Gastroesophageal sphincter (tissue), 4 donors: ENCODE results near the gene WSCD2. TPM values are rescaled to one million over a fixed set of nuclear protein-coding genes. Genes with fewer than 3 reads are reported as not detected.

ENCODE experiments used
- ATAC-seq: fragments of 150-250 bp; one replicate; pipeline ENCODE4 v1.9.1; 2016; ENCODE audit warnings: mild to moderate bottlenecking, moderate library complexity
- H3K27ac ChIP-seq, 4 donors: fragments of 200-600 bp; sonication (generic) in 3 of 4; 1 replicate in 3 of 4; 2 replicates in 1 of 4; pipeline ENCODE4 v1.5.1; 2016 to 2019
- H3K27me3 ChIP-seq: fragments of 200-600 bp; sonication (generic); one replicate; pipeline ENCODE4 v1.5.1; 2019
- H3K36me3 ChIP-seq, 2 donors: fragments of 200-600 bp; sonication (generic); one replicate each; pipeline ENCODE4 v1.5.1; 2019; ENCODE audit warnings: control low read depth in 1 of 2
- H3K4me1 ChIP-seq, 3 donors: fragments of 200-600 bp; sonication (generic); 1 replicate in 2 of 3; 2 replicates in 1 of 3; pipeline ENCODE4 v1.5.1; 2016 to 2019; ENCODE audit warnings: control low read depth in 2 of 3
- H3K4me3 ChIP-seq, 2 donors: fragments of 200-600 bp; sonication (generic); one replicate each; pipeline ENCODE4 v1.5.1; 2019; ENCODE audit warnings: mild to moderate bottlenecking in 1 of 2, moderate library complexity in 1 of 2
- H3K9me3 ChIP-seq, 3 donors: fragments of 200-600 bp; sonication (generic); one replicate each; pipeline ENCODE4 v1.5.1; 2017 to 2019; ENCODE audit warnings: control low read depth in 2 of 3
- EP300 ChIP-seq: sonication (generic); formaldehyde crosslinking; IDR thresholded peaks from one replicate; pipeline ENCODE4 v1.6.1; 2017; ENCODE audit warnings: antibody characterized with exemption, mild to moderate bottlenecking
- POLR2A ChIP-seq, 2 donors: fragments of 450-650 bp; IDR thresholded peaks; one replicate each; pipeline ENCODE4 v1.6.1; 2017; ENCODE audit warnings: antibody characterized with exemption in 2 of 2, mild to moderate bottlenecking in 2 of 2, moderate library complexity in 1 of 2
- POLR2AphosphoS5 ChIP-seq: sonication (generic); formaldehyde crosslinking; IDR thresholded peaks from one replicate; pipeline ENCODE4 v1.6.1; 2017; ENCODE audit warnings: antibody characterized with exemption
- WGBS, 2 donors: methylation state at CpG; one replicate each; pipeline ENCODE4 v1.1.5; 2018; ENCODE audit warnings: low coverage in 1 of 2; 5-methylcytosine and 5-hydroxymethylcytosine counted together
- total RNA-seq, 4 donors: library from RNA; depleted of rRNA; stranded (reverse); fragments of >200 nt; gene quantifications; one replicate each; pipeline ENCODE4 v1.1.0, GENCODE V29; 2016
- TF ChIP-seq, protein P1 (sequence below), 4 experiments: fragments of 200-600 bp in 2 of 4; fragments of 450-650 bp in 2 of 4; sonication (generic) in 1 of 4; IDR thresholded peaks; one replicate each; pipeline ENCODE4 v1.5.1; 2017 to 2019; ENCODE audit warnings: antibody characterized with exemption in 4 of 4, mild to moderate bottlenecking in 2 of 4, moderate library complexity in 2 of 4

Gene WSCD2
- total RNA-seq, 4 donors from 2014 or later, result 5.0 to 86.1 (median 31.6) TPM

DNA sequence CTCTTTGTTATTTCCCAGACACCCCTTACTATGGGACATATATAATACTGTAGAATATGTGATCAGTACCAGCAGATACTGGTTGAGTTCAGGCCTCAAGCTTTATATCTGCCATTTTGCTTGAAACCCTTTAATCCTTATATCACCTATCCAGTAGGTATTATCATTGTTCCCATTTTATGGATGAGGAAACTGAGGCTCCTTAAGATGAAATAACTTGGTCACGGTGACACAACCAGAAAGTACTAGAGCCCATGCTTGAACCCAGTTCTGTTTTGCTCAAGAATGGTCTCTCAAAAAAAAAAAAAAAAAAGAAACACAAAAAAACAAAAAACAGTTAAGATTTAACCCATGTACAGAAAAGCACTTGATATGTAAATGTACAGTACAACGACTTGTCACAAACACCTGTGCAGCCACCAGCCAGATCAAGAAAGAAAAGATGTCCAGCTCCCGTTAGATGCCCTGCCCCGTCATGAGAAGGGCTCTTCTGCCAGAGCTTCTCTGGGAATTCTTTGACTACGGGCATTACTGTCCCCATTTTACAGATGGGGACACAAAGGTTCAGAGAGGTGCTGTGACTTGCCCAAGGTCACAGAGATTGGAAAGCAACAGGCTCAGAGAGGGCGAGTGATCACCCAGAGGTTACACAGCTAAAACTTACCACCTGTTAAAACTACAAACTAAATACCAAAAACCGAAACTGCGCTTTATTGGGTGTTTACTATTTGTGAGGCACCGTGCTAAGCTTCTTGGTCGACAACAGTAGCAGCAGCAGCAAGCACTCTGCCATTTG is 669 bp upstream of the WSCD2 start:
- Histone ChIP-seq H3K27me3 (peaks cover 35% of the 10 kb centered on the region), H3K4me3 (peak overlapping the region; percentile 56 to 76), H3K4me1 (peaks cover 0 to 70% (median 3%) of the 10 kb centered on the region in 3 donors), H3K9me3 (no peaks in the 10 kb centered on the region), H3K36me3 (no peaks in the 10 kb centered on the region), H3K27ac (peak overlapping the region; percentile 69 to 93 (median 91))
- WGBS, 2 donors, result 52 to 66% methylated on average over 9 of the region's 10 CpGs
- ATAC-seq, result no peak
- TF ChIP-seq EP300, result no peak
- TF ChIP-seq, protein P1, sequence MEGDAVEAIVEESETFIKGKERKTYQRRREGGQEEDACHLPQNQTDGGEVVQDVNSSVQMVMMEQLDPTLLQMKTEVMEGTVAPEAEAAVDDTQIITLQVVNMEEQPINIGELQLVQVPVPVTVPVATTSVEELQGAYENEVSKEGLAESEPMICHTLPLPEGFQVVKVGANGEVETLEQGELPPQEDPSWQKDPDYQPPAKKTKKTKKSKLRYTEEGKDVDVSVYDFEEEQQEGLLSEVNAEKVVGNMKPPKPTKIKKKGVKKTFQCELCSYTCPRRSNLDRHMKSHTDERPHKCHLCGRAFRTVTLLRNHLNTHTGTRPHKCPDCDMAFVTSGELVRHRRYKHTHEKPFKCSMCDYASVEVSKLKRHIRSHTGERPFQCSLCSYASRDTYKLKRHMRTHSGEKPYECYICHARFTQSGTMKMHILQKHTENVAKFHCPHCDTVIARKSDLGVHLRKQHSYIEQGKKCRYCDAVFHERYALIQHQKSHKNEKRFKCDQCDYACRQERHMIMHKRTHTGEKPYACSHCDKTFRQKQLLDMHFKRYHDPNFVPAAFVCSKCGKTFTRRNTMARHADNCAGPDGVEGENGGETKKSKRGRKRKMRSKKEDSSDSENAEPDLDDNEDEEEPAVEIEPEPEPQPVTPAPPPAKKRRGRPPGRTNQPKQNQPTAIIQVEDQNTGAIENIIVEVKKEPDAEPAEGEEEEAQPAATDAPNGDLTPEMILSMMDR (IDR thresholded peaks at IDR 0.05), result no peak
- TF ChIP-seq POLR2A (IDR thresholded peaks at IDR 0.05), result no peak
- no peak for TF ChIP-seq POLR2AphosphoS5

DNA sequence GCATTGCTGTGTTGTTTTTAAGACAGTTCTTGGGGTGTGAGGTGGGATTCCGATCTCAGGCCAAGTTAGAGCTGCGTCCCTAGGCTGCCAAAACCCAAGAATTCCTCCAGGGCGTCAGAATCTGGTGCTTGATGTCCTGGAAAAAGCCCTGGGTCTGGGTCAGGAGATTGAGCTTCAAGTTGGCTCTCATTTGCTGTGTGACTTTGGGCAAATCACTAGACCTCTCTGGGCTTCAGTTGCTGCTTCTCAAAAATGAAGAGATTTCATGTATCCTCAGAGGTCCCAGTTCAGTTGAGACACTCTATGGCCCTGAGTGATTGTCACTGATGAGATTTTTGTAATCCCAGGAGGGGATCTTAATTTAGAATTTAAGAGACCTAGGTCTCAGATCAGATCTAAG is 1.9 kb downstream of the WSCD2 start:
- Histone ChIP-seq H3K36me3 (no peaks in the 10 kb centered on the region), H3K27me3 (peaks cover 30% of the 10 kb centered on the region), H3K9me3 (no peaks in the 10 kb centered on the region), H3K27ac (peak overlapping the region; percentile 31 to 93 (median 91)), H3K4me1 (peaks cover 0 to 82% (median 3%) of the 10 kb centered on the region in 3 donors), H3K4me3 (peak overlapping the region; percentile 56 to 76)
- ATAC-seq, result no peak
- TF ChIP-seq, protein P1 (IDR thresholded peaks at IDR 0.05), result no peak
- TF ChIP-seq POLR2AphosphoS5 (no peak), EP300 (no peak), POLR2A (IDR thresholded peaks at IDR 0.05) (no peak)
- no CpG with 5 or more reads among the region's 3 CpGs for WGBS, 2 donors

DNA sequence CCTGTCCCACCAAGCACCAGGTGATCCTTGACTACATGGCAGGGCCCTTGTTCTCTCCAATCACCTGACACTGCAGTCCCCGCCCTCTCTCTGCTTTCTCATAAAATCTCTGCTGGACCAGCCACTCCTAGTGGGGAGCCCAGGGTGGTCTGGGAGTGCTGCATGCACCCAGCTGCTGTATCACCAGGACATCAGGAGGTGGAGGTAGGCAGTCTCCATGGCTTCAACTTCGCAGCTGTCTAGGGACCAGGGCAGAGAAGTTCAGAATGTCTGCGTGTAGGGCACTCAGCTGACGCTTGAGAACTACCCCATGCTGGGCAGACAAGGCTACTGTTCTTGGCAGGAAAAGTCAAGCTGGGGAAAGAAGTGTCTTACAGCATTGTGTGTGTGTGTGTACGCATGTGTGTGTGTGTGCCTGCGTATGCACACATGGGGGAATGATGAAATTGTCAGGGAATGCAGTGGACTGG is 2.6 kb downstream of the WSCD2 start:
- no peaks in the 10 kb centered on the region for H3K36me3 ChIP-seq
- peaks cover 0 to 82% (median 3%) of the 10 kb centered on the region in 3 donors for H3K4me1 ChIP-seq
- WGBS, 2 donors, result 31 to 47% methylated on average over 5 of the region's 6 CpGs
- peaks cover 24% of the 10 kb centered on the region for H3K27me3 ChIP-seq
- no peaks in the 10 kb centered on the region for H3K9me3 ChIP-seq
- H3K4me3 ChIP-seq, result peak overlapping the region; percentile 9 to 76
- TF ChIP-seq POLR2A (IDR thresholded peaks at IDR 0.05) (no peak), EP300 (no peak), POLR2AphosphoS5 (no peak)
- TF ChIP-seq, protein P1 (IDR thresholded peaks at IDR 0.05), result no peak
- peak; percentile 16 for ATAC-seq
- H3K27ac ChIP-seq, result peak overlapping the region; percentile 31 to 93 (median 91)

DNA sequence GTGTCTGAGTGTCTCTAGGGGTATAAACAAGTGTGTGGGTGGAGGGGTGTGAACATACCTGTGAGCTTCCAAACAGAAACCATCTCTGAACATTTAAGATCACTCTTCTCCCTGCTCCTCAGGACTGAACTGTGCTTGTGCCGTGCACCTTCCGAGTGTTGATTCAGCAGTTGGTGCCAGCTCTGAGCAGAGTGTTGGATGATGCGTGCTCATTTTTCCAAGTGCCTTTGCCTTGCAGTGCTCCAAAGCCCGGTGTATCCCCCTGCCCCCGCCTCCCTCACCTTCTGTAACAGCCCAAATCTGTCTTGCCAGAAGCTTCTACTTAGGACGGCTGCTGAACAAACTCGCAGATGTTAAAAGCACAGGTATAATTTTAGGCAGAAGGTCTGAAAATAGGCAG is 4.4 kb downstream of the WSCD2 start:
- TF ChIP-seq EP300, result no peak
- TF ChIP-seq POLR2AphosphoS5, result no peak
- TF ChIP-seq, protein P1 (IDR thresholded peaks at IDR 0.05), result no peak
- TF ChIP-seq POLR2A (IDR thresholded peaks at IDR 0.05), result no peak
- Histone ChIP-seq H3K4me1 (peaks cover 0 to 70% (median 3%) of the 10 kb centered on the region in 3 donors), H3K27ac (peak overlapping the region; percentile 8 to 93 (median 61)), H3K36me3 (no peaks in the 10 kb centered on the region), H3K27me3 (peaks cover 16% of the 10 kb centered on the region), H3K9me3 (no peaks in the 10 kb centered on the region), H3K4me3 (peak overlapping the region in 1 of 2 donors; percentile 76)
- peak; percentile 27 for ATAC-seq
- WGBS, 2 donors, result 20 to 21% methylated on average over 3 to 5 of the region's 7 CpGs

DNA sequence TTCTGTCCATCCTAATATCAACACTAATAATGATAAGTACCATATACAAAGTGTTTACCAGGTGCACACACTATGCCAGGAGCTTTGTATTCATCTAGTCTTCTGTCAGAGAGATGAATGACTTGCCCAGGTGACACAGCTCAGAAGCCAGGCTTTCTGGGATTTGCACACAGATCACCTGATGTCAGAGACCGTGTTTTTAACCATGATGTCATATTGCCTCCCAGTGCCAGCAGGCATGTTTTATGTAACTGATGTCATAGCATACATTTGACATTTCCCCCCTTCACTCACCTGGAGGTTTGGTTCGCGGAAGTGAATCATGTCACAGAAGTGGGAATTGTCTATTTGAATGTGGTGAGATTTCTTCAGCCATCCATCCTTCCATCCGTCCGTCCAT is 5.7 kb downstream of the WSCD2 start:
- H3K9me3 ChIP-seq, result no peaks in the 10 kb centered on the region
- peaks cover 0 to 58% (median 3%) of the 10 kb centered on the region in 3 donors for H3K4me1 ChIP-seq
- H3K4me3 ChIP-seq, result no peak overlapping the region
- ATAC-seq, result no peak
- H3K36me3 ChIP-seq, result no peaks in the 10 kb centered on the region
- peaks cover 4% of the 10 kb centered on the region for H3K27me3 ChIP-seq
- H3K27ac ChIP-seq, result peak overlapping the region in 3 of 4 donors; percentile 55 to 93 (median 67)
- WGBS, 2 donors, result 63% methylated on average over 2 of the region's 5 CpGs; no CpG with 5 or more reads in 1 of the 2 donors
- TF ChIP-seq, protein P1 (IDR thresholded peaks at IDR 0.05), result no peak
- TF ChIP-seq EP300 (no peak), POLR2AphosphoS5 (no peak), POLR2A (IDR thresholded peaks at IDR 0.05) (no peak)
